H9 (cell line): ENCODE results near the gene GNB3. TPM values are rescaled to one million over a fixed set of nuclear protein-coding genes. Genes with fewer than 3 reads are reported as not detected.

Experiments
- DNase-seq: peaks from one replicate; pipeline ENCODE4 v3.0.0-alpha.2; 2017
- H2AFZ ChIP-seq: one replicate; pipeline ENCODE4 v1.6.1; 2013; ENCODE audit warnings: mild to moderate bottlenecking, low read length, control low read depth, moderate library complexity
- H2AK5ac ChIP-seq: 2 replicates; pipeline ENCODE4 v1.6.1; 2013; ENCODE audit warnings: low read length, control low read depth, mixed read lengths; ENCODE audit not compliant: insufficient read length
- H2BK120ac ChIP-seq: one replicate; pipeline ENCODE4 v1.6.1; 2013; ENCODE audit warnings: low read depth, mild to moderate bottlenecking, low read length, control low read depth, inconsistent platforms; ENCODE audit not compliant: poor library complexity, severe bottlenecking
- H2BK12ac ChIP-seq: 2 replicates; pipeline ENCODE4 v1.6.1; 2013; ENCODE audit warnings: low read length, control low read depth, mixed read lengths, low read depth; ENCODE audit not compliant: insufficient read length
- H2BK15ac ChIP-seq: 2 replicates; pipeline ENCODE4 v1.6.1; 2013; ENCODE audit warnings: low read depth, low read length, control low read depth
- H2BK20ac ChIP-seq: one replicate; pipeline ENCODE4 v1.6.1; 2013; ENCODE audit warnings: low read depth, mild to moderate bottlenecking, low read length, control low read depth, inconsistent platforms; ENCODE audit not compliant: poor library complexity, severe bottlenecking
- H2BK5ac ChIP-seq: 2 replicates; pipeline ENCODE4 v1.6.1; 2013; ENCODE audit warnings: low read length, control low read depth, mixed read lengths; ENCODE audit not compliant: insufficient read length
- H3K14ac ChIP-seq: 2 replicates; pipeline ENCODE4 v1.6.1; 2013; ENCODE audit warnings: low read length, control low read depth; ENCODE audit not compliant: insufficient read depth
- H3K18ac ChIP-seq: 2 replicates; pipeline ENCODE4 v1.6.1; 2013; ENCODE audit warnings: low read depth, mild to moderate bottlenecking, mixed read lengths, low read length, control low read depth; ENCODE audit not compliant: insufficient read length
- H3K23ac ChIP-seq: 2 replicates; pipeline ENCODE4 v1.6.1; 2013; ENCODE audit warnings: low read length, control low read depth, mixed read lengths, low read depth; ENCODE audit not compliant: insufficient read length
- H3K23me2 ChIP-seq: 2 replicates; pipeline ENCODE4 v1.6.1; 2013; ENCODE audit warnings: low read depth, mild to moderate bottlenecking, mixed read lengths, low read length, control low read depth; ENCODE audit not compliant: insufficient read length, poor library complexity, severe bottlenecking
- H3K27ac ChIP-seq: 2 replicates; pipeline ENCODE4 v1.5.1; 2013; ENCODE audit warnings: low read length, control low read depth, mixed read lengths, low read depth; ENCODE audit not compliant: insufficient read length
- H3K27me3 ChIP-seq: 2 replicates; pipeline ENCODE4 v1.6.1; 2013; ENCODE audit warnings: low read length, control low read depth, inconsistent platforms; ENCODE audit not compliant: insufficient read depth
- H3K4ac ChIP-seq: 2 replicates; pipeline ENCODE4 v1.6.1; 2013; ENCODE audit warnings: low read depth, mild to moderate bottlenecking, control low read depth, inconsistent platforms, low read length, moderate library complexity
- H3K4me1 ChIP-seq: 2 replicates; pipeline ENCODE4 v1.6.1; 2013; ENCODE audit warnings: low read length, control low read depth, inconsistent platforms; ENCODE audit not compliant: insufficient read depth
- H3K4me2 ChIP-seq: 2 replicates; pipeline ENCODE4 v1.6.1; 2013; ENCODE audit warnings: low read length, control low read depth, mixed read lengths; ENCODE audit not compliant: insufficient read length, insufficient read depth
- H3K56ac ChIP-seq: 2 replicates; pipeline ENCODE4 v1.6.1; 2013; ENCODE audit warnings: low read depth, mild to moderate bottlenecking, mixed read lengths, low read length, control low read depth; ENCODE audit not compliant: insufficient read length
- H3K79me1 ChIP-seq: 2 replicates; pipeline ENCODE4 v1.6.1; 2013; ENCODE audit warnings: low read depth, mild to moderate bottlenecking, moderate library complexity, low read length, control low read depth, inconsistent platforms; ENCODE audit not compliant: insufficient read depth, poor library complexity, severe bottlenecking
- H3K79me2 ChIP-seq: 2 replicates; pipeline ENCODE4 v1.6.1; 2013; ENCODE audit warnings: low read length, control low read depth, inconsistent platforms; ENCODE audit not compliant: insufficient read depth
- H3K9ac ChIP-seq: 2 replicates; pipeline ENCODE4 v1.6.1; 2013; ENCODE audit warnings: low read length, control low read depth, mixed read lengths; ENCODE audit not compliant: insufficient read length; ENCODE audit errors: extremely low read depth
- H3K9me3 ChIP-seq: one replicate; pipeline ENCODE4 v1.6.1; 2013; ENCODE audit warnings: low read depth, low read length, inconsistent platforms; ENCODE audit not compliant: control insufficient read depth
- H3T11ph ChIP-seq: one replicate; pipeline ENCODE4 v1.6.1; 2013; ENCODE audit warnings: mild to moderate bottlenecking, low read length, control low read depth, inconsistent platforms
- H4K20me1 ChIP-seq: one replicate; pipeline ENCODE4 v1.6.1; 2013; ENCODE audit not compliant: control insufficient read depth, insufficient read length, insufficient read depth
- H4K5ac ChIP-seq: 2 replicates; pipeline ENCODE4 v1.6.1; 2013; ENCODE audit warnings: low read depth, mild to moderate bottlenecking, mixed read lengths, low read length, control low read depth; ENCODE audit not compliant: insufficient read length
- H4K8ac ChIP-seq: replicated peaks from 2 replicates; pipeline ENCODE4 v1.6.1; 2013; ENCODE audit warnings: low read length, control low read depth, mixed read lengths, low read depth; ENCODE audit not compliant: insufficient read length
- H4K91ac ChIP-seq: 2 replicates; pipeline ENCODE4 v1.6.1; 2013; ENCODE audit warnings: low read depth, mild to moderate bottlenecking, moderate library complexity, mixed read lengths, low read length, control low read depth; ENCODE audit not compliant: insufficient read length
- H3K27ac Mint-ChIP-seq, 3 experiments: 2 replicates in 2 of 3; 3 replicates in 1 of 3; pipeline ENCODE4 v1.8.0; 2020 to 2021; ENCODE audit warnings: mixed read lengths in 3 of 3, mild to moderate bottlenecking in 1 of 3, moderate library complexity in 1 of 3
- H3K27me3 Mint-ChIP-seq: 2 replicates; pipeline ENCODE4 v1.8.0; 2021; ENCODE audit warnings: low read depth, mild to moderate bottlenecking, moderate library complexity, mixed read lengths
- H3K36me3 Mint-ChIP-seq, 3 experiments: 2 replicates in 2 of 3; 3 replicates in 1 of 3; pipeline ENCODE4 v1.8.0; 2020 to 2021; ENCODE audit warnings: low read depth in 3 of 3, mixed read lengths in 3 of 3; ENCODE audit not compliant: insufficient read depth in 1 of 3
- H3K4me1 Mint-ChIP-seq, 2 experiments: 2 replicates each; pipeline ENCODE4 v1.8.0; 2020; ENCODE audit warnings: mixed read lengths in 2 of 2
- H3K4me3 Mint-ChIP-seq, 2 experiments: 2 replicates in 1 of 2; 3 replicates in 1 of 2; pipeline ENCODE4 v1.8.0; 2020 to 2021; ENCODE audit warnings: mild to moderate bottlenecking in 2 of 2, mixed read lengths in 2 of 2, moderate library complexity in 1 of 2
- H3K9me3 Mint-ChIP-seq, 2 experiments: 2 replicates in 1 of 2; 3 replicates in 1 of 2; pipeline ENCODE4 v1.8.0; 2020; ENCODE audit warnings: mild to moderate bottlenecking in 2 of 2, mixed read lengths in 2 of 2, moderate library complexity in 1 of 2
- CTCF ChIP-seq: fragments of 200-600 bp; sonication (generic); conservative IDR thresholded peaks from 3 replicates; pipeline ENCODE4 v1.8.0; 2021; ENCODE audit warnings: antibody characterized with exemption, mild to moderate bottlenecking
- WGBS: extraction: QIAGEN DNeasy Blood & Tissue Kit; methylation state at CpG from one replicate; pipeline ENCODE4 v1.1.7; 2013; ENCODE audit warnings: missing lambda C conversion rate, low lambda C conversion rate, mixed read lengths; ENCODE audit not compliant: insufficient read length; ENCODE audit errors: extremely low coverage; 5-methylcytosine and 5-hydroxymethylcytosine counted together
- total RNA-seq: library from RNA; stranded (reverse); gene quantifications from 2 replicates; pipeline ENCODE4 v1.2.1, GENCODE V29; 2021

GNB3 gene
- total RNA-seq, 1 experiment from 2014 or later = 17.3 TPM

GRCh38 chr12:6819106-6820030, 21.4 kb upstream of the GNB3 start:
- WGBS = no CpG with 5 or more reads among the region's 13 CpGs
- TF ChIP-seq CTCF = no peak
- H3K79me2 ChIP-seq = no peaks in the 10 kb centered on the region
- no peak overlapping the region for H2BK5ac ChIP-seq
- peaks cover 8% of the 10 kb centered on the region for H3K23me2 ChIP-seq
- H4K91ac ChIP-seq = no peak overlapping the region
- H3K79me1 ChIP-seq = no peaks in the 10 kb centered on the region
- H3K23ac ChIP-seq = no peak overlapping the region
- peaks cover 53 to 56% of the 10 kb centered on the region in 2 experiments for H3K4me1 Mint-ChIP-seq
- H4K8ac ChIP-seq = no peak overlapping the region
- H3K36me3 Mint-ChIP-seq = peaks cover 2 to 6% (median 4%) of the 10 kb centered on the region in 3 experiments; a peak in 3 of 7 replicates
- no peak overlapping the region for H3K18ac ChIP-seq
- no peaks in the 10 kb centered on the region for H3K9me3 ChIP-seq
- H2BK120ac ChIP-seq = no peak overlapping the region
- no peak for DNase-seq
- peaks cover 2% of the 10 kb centered on the region for H4K20me1 ChIP-seq
- H3K27ac ChIP-seq = no peak overlapping the region
- peaks cover 67% of the 10 kb centered on the region for H3K27me3 Mint-ChIP-seq
- no peak overlapping the region for H3K9ac ChIP-seq
- H3K14ac ChIP-seq = no peak overlapping the region
- peaks cover 0 to 2% of the 10 kb centered on the region in 2 experiments; a peak in 1 of 5 replicates for H3K9me3 Mint-ChIP-seq
- peaks cover 4% of the 10 kb centered on the region; the same call in 1 of the 2 replicates for H3K27me3 ChIP-seq
- H2BK15ac ChIP-seq = no peak overlapping the region
- H3K56ac ChIP-seq = no peak overlapping the region
- H3K4ac ChIP-seq = no peak overlapping the region
- peaks cover 7% of the 10 kb centered on the region; the same call in 1 of the 2 replicates for H3K4me1 ChIP-seq
- no peak overlapping the region for H2BK12ac ChIP-seq
- no peak overlapping the region for H2AFZ ChIP-seq
- H3K4me2 ChIP-seq = no peak overlapping the region
- no peak overlapping the region for H4K5ac ChIP-seq
- no peak overlapping the region for H3T11ph ChIP-seq
- no peak overlapping the region for H2AK5ac ChIP-seq
- H2BK20ac ChIP-seq = no peak overlapping the region
- peak overlapping the region in 1 of 2 experiments; percentile 61; a peak in 3 of 5 replicates for H3K4me3 Mint-ChIP-seq
- H3K27ac Mint-ChIP-seq = peak overlapping the region in 1 of 3 experiments; percentile 38; a peak in 1 of 7 replicates
